VCaP (cell line): Measurements from ENCODE around the gene SH3PXD2A.

Experiments
- H3K27ac ChIP-seq: fragments of 450-650 bp; 2 replicates; pipeline ENCODE4 v1.5.1; 2017
- TF ChIP-seq, protein P1 (sequence below): fragments of 450-650 bp; conservative IDR thresholded peaks from 2 replicates; pipeline ENCODE4 v1.5.1; 2017; ENCODE audit warnings: mild to moderate bottlenecking, moderate library complexity

The SH3PXD2A gene

DNA sequence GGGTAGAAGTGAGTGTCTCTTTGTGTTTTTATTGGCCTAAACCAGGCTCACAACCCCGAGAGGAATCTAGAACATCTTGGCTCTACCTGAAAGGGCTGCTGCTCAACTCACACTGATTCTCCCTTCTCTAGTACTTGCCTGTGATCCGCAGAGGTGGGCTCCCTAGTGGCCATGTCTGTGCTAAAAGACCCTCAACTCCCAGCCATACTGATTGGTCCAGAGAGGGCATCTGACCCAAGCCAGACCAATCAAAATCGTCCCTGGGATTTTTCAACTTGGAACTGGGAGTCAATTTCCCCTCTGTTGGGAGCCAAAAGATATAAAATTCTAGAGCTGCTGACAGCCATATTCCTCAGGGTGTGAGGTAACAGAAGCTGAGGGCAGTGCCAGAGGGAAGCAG lies 55.3 kb downstream of the SH3PXD2A start:
- H3K27ac ChIP-seq = peak overlapping the region; percentile 71
- TF ChIP-seq, protein P1, sequence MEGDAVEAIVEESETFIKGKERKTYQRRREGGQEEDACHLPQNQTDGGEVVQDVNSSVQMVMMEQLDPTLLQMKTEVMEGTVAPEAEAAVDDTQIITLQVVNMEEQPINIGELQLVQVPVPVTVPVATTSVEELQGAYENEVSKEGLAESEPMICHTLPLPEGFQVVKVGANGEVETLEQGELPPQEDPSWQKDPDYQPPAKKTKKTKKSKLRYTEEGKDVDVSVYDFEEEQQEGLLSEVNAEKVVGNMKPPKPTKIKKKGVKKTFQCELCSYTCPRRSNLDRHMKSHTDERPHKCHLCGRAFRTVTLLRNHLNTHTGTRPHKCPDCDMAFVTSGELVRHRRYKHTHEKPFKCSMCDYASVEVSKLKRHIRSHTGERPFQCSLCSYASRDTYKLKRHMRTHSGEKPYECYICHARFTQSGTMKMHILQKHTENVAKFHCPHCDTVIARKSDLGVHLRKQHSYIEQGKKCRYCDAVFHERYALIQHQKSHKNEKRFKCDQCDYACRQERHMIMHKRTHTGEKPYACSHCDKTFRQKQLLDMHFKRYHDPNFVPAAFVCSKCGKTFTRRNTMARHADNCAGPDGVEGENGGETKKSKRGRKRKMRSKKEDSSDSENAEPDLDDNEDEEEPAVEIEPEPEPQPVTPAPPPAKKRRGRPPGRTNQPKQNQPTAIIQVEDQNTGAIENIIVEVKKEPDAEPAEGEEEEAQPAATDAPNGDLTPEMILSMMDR = no peak

DNA sequence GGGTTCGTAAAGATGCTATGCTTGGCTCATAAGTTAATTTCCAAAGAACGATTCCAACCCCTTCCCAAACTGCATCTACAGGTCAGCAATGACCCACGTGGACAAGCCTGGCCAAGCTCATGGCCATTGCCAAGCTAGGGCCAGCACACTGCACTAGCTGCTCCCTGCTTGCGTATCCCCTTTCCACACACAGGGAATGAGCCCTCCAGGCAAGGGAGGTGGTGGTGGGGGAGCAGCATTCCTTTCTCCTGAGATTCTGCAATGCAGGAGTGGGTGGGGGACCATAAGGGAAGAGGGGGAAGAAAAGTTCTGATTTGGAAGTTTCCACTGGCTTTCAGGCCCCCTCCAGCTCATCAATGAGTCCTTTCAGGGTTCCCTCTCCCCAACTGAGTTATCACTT lies 56.0 kb downstream of the SH3PXD2A start:
- H3K27ac ChIP-seq = no peak overlapping the region
- TF ChIP-seq, protein P1 = no peak

GRCh38 chr10:103798511-103798910 lies 56.9 kb downstream of the SH3PXD2A start:
- TF ChIP-seq, protein P1 = no peak
- H3K27ac ChIP-seq = no peak overlapping the region

DNA sequence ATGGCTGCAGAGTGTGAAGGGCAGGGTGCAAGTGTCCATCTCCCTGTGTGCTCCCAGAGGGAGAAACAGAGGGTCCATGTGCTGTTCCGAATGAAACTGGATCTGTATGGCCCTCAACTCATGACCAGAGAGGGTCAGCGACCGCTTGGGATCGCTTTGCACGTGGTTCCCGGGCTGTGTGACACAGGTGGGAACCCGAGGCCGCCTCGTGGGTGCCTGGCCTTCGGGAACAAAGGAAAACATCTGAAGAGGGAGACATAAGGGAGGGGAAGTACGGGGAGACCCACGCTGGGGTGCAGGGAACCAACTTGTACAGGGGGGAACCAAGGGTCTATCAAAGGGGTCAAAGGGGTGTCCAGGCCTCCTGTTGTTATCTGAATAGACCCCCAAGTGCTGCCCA lies 57.5 kb downstream of the SH3PXD2A start:
- no peak overlapping the region for H3K27ac ChIP-seq
- TF ChIP-seq, protein P1 = no peak

DNA sequence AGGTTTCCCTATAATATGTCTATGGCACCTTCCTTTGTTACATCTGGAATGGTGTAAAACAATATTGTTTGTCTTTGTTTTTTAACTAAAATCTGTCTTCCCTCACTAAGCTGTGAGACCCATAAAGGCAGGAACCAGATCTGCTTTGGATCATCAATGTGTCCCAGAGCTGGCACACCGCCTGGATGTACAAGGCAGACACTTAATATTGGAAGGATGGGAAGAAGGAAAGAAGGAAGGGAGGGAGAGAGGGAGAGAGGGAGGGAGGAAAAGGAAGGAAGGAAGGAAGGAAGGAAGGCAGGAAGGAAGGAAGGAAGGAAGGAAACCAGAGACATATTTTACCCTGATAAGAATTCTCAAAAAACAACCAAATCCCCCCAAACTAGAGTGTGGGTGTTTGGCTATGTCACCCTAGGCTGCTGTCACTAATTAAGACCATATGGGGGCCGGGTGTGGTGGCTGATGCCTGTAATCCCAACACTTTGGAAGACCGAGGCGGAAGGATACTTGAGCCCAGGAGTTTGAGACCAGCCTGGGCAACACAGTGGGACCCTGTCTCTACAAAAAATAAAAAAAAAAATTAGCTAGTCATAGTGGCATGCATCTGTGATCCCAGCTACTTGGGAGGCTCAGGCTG lies 59.6 kb downstream of the SH3PXD2A start:
- TF ChIP-seq, protein P1 = no peak
- peak overlapping the region; percentile 97 for H3K27ac ChIP-seq

DNA sequence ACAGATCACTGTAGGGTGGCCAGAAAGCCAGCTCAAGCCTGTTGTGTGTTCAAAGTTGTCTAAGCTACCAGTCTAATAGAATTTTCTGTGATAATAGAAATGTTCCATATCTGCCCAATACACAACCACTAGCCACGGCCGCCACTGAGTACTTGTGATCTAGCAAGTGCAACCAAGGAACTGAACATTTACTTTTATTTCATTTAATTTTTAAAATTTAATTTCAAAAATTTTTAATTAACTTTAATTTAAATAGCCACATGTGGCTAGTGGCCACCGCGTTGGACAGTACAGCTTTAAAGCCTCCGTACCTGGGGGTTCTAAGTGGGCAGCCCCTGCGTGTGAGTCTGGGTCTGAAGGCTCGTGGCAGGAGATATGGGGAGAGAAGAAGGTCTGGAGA lies 60.4 kb downstream of the SH3PXD2A start:
- TF ChIP-seq, protein P1 = no peak
- peak overlapping the region; percentile 97 for H3K27ac ChIP-seq

GRCh38 chr10:103793920-103794883 lies 61.2 kb downstream of the SH3PXD2A start:
- H3K27ac ChIP-seq = peak overlapping the region; percentile 97
- TF ChIP-seq, protein P1 = no peak
